ENCODE measurements around the gene DYRK1A.
A peak's percentile ranks its signal among the peaks of the same experiment; 100 is the strongest.

Gene DYRK1A

DNA sequence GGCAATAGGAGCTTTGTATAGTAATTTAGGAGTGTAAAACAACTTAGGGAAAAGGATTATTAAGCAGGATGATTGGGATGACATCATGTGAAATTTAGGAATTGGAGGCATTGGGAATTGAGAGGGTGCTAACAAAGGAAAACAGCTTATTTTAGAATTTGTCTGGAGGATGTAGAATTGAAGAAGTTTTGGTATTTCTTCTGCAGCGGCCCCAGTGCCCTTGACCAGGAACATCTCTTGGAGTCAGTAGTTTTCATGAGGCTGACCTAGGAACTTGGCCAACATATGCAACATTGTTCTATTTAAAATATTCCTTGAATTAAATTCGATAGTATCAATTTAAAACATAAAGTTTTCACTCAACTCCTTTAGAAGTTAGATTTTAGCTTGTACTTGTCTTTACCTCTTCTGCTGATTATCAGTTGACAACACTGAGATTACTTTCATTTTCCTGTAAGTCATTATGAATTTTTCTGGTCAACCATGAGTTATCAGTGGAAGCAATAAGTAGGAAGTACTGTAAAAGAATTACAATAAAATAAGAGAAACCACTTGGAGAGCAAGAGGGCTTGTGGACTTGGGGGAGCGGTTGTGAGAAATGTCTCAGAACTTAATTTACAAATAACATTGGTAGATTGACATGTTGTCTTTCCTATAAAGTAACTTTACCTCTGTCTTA, 52.8 kb downstream of the DYRK1A start:
- no peak for DNase-seq

DNA sequence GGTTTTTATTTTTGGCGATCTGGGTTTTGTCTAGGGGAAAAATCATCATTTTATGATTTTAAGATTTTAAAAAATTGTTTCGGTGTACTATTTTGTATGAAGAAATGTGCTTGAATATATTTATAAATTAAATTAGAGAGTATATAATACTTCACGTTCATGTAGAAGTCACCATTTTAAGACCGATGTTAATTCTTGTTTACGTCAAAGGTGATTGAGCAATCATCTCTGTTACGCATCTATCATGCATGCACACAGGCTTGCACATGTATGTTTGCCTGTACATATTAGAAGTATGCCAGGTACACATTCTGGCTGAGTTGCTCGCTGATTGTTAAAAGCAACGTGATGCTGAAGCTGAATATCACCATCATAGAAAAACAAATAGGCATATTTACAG, 54.7 kb downstream of the DYRK1A start:
- no peak for DNase-seq

- no peak for DNase-seq
Observed at GRCh38 chr21:37422382-37422781, 55.8 kb downstream of the DYRK1A start.

DNA sequence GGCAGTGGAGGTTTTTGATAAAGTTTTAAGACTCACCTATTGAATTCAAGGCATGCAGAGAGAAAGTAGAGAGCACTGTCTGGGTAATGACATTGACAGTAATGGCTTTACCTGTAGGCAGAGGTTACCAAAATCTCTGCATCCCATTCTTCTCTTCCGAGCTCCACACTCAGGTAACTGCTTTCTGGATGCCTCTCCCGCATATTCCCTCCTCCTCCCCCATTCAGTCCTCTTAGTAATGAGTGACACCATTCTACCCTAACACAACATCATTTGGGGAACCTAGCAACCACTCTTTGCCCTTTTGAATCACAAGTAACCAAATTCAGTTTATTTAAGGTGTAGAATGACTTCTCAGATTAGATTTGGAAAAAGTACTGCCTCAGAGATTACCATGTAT, 56.5 kb downstream of the DYRK1A start:
- no peak for DNase-seq

- DNase-seq: no peak
Observed at GRCh38 chr21:37424396-37424795, 57.8 kb downstream of the DYRK1A start.

DNA sequence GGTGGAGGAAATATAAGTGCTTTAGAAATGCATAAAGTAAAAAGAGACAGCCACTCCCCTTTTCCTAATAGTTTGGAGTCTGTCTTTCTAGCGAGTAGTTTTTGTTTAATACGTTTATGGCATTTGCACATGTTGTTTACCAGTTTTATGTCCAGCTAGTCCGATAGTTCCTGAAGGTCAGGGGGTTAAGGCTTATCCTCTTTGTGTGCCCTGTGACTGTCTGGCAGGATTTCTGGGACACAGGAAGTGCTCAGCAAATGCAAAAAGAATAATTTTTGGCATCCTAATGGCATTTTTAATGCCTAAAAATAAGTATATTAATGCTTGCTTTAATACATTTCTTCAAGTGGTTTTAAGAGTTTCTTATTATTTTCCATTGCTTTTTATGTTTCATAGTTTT, 58.4 kb downstream of the DYRK1A start:
- no peak for DNase-seq

- DNase-seq: no peak
Observed at GRCh38 chr21:37425684-37426083, 59.1 kb downstream of the DYRK1A start.

GRCh38 chr21:37427221-37427620, 60.6 kb downstream of the DYRK1A start:
- no peak for DNase-seq

DNA sequence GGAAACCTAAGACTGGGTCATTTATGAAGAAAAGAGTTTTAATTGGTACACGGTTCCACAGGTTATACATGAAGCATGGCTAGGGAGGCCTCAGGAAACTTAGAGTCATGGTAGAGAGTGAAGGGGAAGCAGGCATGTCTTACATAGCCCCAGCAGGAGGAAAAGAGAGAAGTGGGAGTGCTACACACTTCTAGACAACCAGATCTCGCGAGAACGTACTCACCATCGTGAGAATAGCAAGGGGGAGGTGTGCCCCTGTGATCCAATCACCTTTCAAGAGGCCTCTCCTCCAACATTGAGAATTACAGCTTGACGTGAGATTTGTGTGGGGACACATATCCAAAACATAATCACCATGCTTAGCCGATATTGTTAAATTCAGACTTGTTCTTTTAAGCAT, 62.8 kb downstream of the DYRK1A start:
- DNase-seq: no peak

DNA sequence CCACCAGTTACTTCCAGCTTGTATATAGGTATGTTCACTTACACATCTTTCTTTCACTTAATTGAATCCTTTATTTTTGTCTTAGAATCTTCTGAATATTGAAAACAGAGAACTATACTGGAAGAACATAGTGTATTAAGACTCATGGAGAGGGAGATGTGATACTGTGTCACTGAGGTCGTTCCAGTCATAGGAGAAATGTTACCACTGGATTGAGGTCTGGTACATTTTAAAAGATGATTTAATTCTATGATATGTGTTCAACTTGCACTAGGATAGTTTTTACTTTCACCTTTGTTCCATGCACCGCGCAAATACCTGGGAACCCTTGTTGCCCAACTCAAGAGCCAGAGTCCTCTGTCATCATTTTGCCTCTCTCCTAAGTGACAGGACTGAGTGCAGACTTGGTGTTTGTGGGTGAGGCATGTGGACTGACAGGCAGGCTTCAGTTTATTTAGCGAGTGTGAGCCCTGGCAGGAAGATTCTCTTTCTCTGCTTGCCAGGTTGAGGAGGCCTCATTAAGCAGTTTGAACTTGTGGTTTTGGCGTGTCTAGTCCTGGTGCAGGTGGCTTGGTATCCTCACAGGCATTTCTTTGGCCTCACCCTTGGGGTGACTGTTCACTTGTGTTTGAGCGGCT, 63.7 kb downstream of the DYRK1A start:
- no peak for DNase-seq

- DNase-seq: no peak
Observed at GRCh38 chr21:37431243-37431642, 64.7 kb downstream of the DYRK1A start.

DNA sequence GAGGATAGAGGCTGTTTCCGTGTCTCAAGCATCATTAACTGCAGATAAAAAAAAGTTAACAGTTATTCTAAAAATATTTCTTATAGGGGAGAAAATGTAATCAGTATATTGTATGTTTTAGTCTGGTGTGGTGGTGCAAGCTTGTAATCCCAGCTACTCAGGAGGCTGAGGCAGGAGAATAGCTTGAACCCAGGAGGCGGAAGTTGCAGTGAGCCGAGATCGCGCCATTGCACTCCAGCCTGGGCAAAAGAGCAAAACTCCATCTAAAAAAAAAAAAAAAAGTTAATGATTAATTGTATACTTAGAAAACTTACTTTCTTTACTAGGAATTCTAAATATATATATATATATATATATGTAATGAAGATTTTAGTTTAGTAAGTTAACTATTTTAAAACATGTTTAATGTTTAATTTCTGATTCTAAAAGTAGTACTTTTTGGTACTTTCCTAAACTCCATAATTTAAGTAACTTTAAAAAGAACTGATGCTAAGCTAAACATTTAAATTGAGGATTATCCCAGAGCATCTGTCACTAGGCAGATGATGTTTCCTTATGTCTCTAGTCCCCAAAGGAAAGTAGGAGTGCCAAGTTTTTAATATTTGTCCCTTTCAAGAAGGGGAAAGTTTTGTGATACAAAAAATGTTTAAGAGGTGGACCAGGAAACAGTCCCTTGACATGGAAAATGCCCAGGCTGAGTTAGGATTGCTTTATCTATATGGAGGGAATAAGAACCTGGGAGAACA, 66.3 kb downstream of the DYRK1A start:
- peak; percentile 65 for DNase-seq

- DNase-seq: no peak
Observed at GRCh38 chr21:37433456-37433840, 66.9 kb downstream of the DYRK1A start.

GRCh38 chr21:37435120-37435519, 68.5 kb downstream of the DYRK1A start:
- peak; percentile 99 for DNase-seq

DNA sequence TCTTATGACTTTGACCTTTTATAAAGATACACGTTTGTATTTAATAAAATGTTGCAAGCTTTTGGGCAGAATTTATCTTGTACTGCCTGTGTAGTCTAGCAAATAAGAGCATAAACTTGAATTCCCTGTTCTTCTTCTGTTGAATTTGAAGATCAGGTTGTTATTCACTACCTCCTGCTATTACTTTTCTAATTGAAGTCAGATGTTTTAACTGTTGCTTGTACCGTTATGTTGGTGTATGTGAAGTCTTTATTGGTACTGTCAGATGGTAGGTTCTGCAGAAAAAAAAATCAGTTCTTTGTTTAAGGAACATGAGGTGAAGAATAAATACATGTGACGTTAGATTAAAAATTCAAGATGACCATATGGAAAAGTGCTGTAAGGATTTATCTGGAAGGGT, 69.1 kb downstream of the DYRK1A start:
- DNase-seq: no peak

- DNase-seq: no peak
Observed at GRCh38 chr21:37436174-37436573, 69.6 kb downstream of the DYRK1A start.

DNA sequence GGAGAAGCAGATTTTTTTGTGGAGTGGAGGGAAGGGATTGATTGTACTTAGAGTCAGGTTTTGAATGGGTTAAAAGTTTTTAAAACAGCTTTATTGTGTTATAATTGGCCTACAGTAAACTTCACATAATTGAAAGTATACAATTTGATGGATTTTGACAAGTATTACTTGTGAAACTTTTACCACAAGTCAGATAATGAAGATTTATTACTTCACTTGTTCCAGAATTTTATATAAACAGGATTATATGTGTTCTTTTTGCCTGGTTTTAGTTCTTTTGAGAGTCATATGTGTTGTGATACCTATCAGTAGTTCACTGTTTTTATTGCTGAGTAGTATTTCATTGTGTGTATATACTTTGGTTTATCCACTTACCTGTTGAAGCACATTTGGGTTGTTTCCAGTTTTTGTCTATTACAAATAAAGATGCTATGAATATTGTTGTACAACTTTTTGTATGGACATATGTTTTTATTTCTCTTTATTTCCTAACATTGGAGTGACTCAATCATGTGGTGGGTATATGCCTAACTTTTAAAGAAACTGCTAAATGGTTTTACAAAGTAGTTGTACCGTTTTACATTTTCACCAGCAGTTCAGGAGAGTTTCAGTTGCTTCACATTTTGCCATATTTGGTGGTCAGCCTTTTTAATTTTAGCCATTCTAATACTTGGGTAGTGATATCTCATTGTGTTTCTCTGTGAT, 71.0 kb downstream of the DYRK1A start:
- no peak for DNase-seq

- no peak for DNase-seq
Observed at GRCh38 chr21:37443683-37444082, 77.1 kb downstream of the DYRK1A start.

GRCh38 chr21:37445228-37445627, 78.7 kb downstream of the DYRK1A start:
- no peak for DNase-seq

- no peak for DNase-seq
Observed at GRCh38 chr21:37446552-37446951, 80.0 kb downstream of the DYRK1A start.

DNA sequence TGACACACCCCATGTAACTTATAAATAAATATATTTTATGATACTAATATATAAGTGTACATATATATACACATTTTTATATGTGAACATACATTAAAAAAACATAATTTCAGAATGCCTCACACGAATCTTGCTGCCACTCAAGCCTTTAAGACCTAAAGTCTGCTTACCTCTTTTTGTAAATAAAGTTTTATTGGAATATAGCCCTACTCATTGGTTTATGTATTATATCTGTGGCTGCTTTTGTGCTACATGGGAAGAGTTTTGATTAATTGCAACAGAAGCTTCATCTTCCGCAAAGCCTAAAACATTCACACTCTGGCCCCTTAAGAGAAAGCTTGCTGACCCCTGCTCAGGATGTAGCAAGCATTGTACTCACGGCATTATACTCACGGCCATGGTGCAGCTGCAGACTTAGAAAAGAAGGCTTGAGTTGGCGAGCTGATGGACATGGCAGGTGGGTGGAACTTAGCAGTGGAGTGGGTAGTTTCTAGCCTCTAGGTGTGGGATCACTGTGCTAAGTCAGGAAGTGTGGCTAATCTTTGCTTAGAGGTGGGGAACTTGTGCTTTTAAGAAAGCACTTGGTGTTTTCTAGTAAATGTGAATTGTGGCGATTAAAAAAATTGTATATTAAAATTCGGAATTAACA, 80.8 kb downstream of the DYRK1A start:
- DNase-seq: no peak

GRCh38 chr21:37449302-37449937, 82.8 kb downstream of the DYRK1A start:
- no peak for DNase-seq

Measured in NCI-H524 treated with DMSO at 0.1 percent for 48 hours (cell line).